Uterus (tissue), 4 donors: ENCODE measurements around the gene SRXN1. TPM values are rescaled to one million over a fixed set of nuclear protein-coding genes. Genes with fewer than 3 reads are reported as not detected.

Experiments used
- DNase-seq, 2 donors: peaks; one replicate each; pipeline ENCODE4 v3.0.0-alpha.2; 2019 to 2020
- H3K27ac ChIP-seq, 2 donors: fragments of 200-600 bp; sonication (generic); 1 replicate in 1 of 2; 2 replicates in 1 of 2; pipeline ENCODE4 v1.5.1; 2016 to 2018
- H3K27me3 ChIP-seq, 2 donors: fragments of 200-600 bp; sonication (generic); one replicate each; pipeline ENCODE4 v1.5.1; 2018 to 2019; ENCODE audit warnings: control low read depth in 1 of 2
- H3K36me3 ChIP-seq, 2 donors: fragments of 200-600 bp; sonication (generic); one replicate each; pipeline ENCODE4 v1.5.1; 2019; ENCODE audit warnings: control low read depth in 1 of 2
- H3K4me1 ChIP-seq, 2 donors: fragments of 200-600 bp; sonication (generic); one replicate each; pipeline ENCODE4 v1.5.1; 2018 to 2019; ENCODE audit warnings: control low read depth in 1 of 2
- H3K4me3 ChIP-seq, 2 donors: fragments of 200-600 bp; sonication (generic); 1 replicate in 1 of 2; 2 replicates in 1 of 2; pipeline ENCODE4 v1.5.1; 2018 to 2019; ENCODE audit warnings: mild to moderate bottlenecking in 1 of 2
- H3K9me3 ChIP-seq, 2 donors: fragments of 200-600 bp; sonication (generic); one replicate each; pipeline ENCODE4 v1.5.1; 2019; ENCODE audit warnings: control low read depth in 1 of 2
- CTCF ChIP-seq, 4 experiments: fragments of 200-600 bp in 2 of 4; fragments of 450-650 bp in 2 of 4; sonication (generic) in 2 of 4; IDR thresholded peaks; one replicate each; pipeline ENCODE4 v1.5.1; 2016 to 2019; ENCODE audit warnings: antibody characterized with exemption in 4 of 4, mild to moderate bottlenecking in 2 of 4, moderate library complexity in 1 of 4
- POLR2A ChIP-seq, 2 donors: fragments of 450-650 bp; IDR thresholded peaks; one replicate each; pipeline ENCODE4 v1.6.1; 2016; ENCODE audit warnings: antibody characterized with exemption in 2 of 2, mild to moderate bottlenecking in 1 of 2, moderate library complexity in 1 of 2
- intact Hi-C: fragments of 100-400 bp; cut with DNase I; formaldehyde crosslinking; loops from one replicate; pipeline ENCODE4 v1.15.1; 2023; ENCODE audit warnings: low total_unique reads
- total RNA-seq, 4 donors: library from RNA; depleted of rRNA in 3 of 4; stranded (reverse); fragments of >200 nt in 3 of 4; gene quantifications; one replicate each; pipeline versions ENCODE4 v1.1.0 to v1.2.4, GENCODE V29; 2014 to 2023
- donor health status: DM: yes; HTN: yes; CAD: no.

SRXN1 gene
- total RNA-seq, 4 donors from 2014 or later: 6.1 to 33.2 (median 16.6) TPM

DNA sequence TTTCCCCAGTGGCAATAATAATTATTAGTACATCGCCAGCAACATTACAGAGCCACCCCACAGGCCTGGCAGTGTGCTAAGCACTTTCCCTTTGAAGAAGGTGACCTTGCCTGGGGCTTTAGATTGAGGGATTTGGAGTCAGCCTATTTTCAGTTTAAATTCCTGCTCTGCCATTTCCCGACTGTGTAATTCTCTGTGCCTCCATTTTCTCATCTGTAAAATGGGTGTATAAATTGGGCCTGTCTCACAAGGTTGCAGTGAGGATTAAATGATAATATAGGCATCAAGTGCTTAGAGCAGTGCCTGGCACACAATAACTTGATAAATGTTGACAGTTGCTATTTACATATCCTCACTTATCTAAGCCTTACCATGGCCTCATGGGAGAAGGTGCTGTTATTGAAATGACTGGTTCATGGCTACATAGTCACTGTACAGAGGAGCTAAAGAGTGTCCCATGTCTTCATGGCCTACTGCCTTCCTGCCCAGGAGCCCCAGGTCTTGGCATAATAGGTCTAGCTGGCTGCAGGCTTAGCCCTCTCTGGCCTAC, 27.7 kb upstream of the SRXN1 start:
- TF ChIP-seq CTCF (IDR thresholded peaks at IDR 0.05) (no peak), POLR2A (IDR thresholded peaks at IDR 0.05) (no peak)
- intact Hi-C loops: no loop called here
- Histone ChIP-seq H3K4me1 (no peaks in the 10 kb centered on the region), H3K27ac (no peak overlapping the region), H3K36me3 (no peaks in the 10 kb centered on the region), H3K9me3 (no peaks in the 10 kb centered on the region), H3K27me3 (peaks cover 2 to 10% of the 10 kb centered on the region in 2 donors), H3K4me3 (no peak overlapping the region)
- DNase-seq: no peak

GRCh38 chr20:677957-678356, 25.0 kb upstream of the SRXN1 start:
- H3K27me3 ChIP-seq: peaks cover 7 to 16% of the 10 kb centered on the region in 2 donors
- H3K27ac ChIP-seq: no peak overlapping the region
- no peak overlapping the region for H3K4me3 ChIP-seq
- no peaks in the 10 kb centered on the region for H3K36me3 ChIP-seq
- no peaks in the 10 kb centered on the region for H3K9me3 ChIP-seq
- intact Hi-C loops: no loop called here
- TF ChIP-seq POLR2A (IDR thresholded peaks at IDR 0.05): no peak
- TF ChIP-seq CTCF (IDR thresholded peaks at IDR 0.05): no peak
- peaks cover 0 to 3% of the 10 kb centered on the region in 2 donors for H3K4me1 ChIP-seq
- DNase-seq: no peak

DNA sequence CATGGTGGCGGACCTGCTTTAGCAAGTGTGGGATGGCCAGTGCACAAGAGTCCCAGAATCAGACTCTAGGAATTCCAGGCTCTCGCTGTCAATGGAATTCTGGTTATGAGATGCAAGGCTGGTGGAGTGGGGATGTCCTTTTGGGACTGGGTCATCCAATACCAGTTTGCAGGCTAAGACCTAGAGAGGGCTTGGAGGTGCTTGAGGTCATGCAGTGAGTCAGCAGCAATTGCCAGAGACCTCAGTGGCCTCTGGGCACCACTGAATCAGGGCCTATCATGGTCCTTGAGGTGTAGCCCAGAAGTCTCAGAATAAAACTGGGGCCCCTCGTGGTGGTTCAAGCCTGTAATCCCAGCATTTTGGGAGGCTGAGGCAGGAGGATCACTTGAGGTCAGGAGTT, 24.0 kb upstream of the SRXN1 start:
- Histone ChIP-seq H3K36me3 (no peaks in the 10 kb centered on the region), H3K4me3 (no peak overlapping the region), H3K27me3 (peaks cover 7 to 20% of the 10 kb centered on the region in 2 donors), H3K27ac (no peak overlapping the region), H3K9me3 (no peaks in the 10 kb centered on the region), H3K4me1 (peaks cover 0 to 3% of the 10 kb centered on the region in 2 donors)
- intact Hi-C loops: no loop called here
- DNase-seq: no peak
- TF ChIP-seq POLR2A (IDR thresholded peaks at IDR 0.05) (no peak), CTCF (IDR thresholded peaks at IDR 0.05) (no peak)

GRCh38 chr20:676315-676937, 23.4 kb upstream of the SRXN1 start:
- Histone ChIP-seq H3K4me1 (peaks cover 0 to 3% of the 10 kb centered on the region in 2 donors), H3K36me3 (no peaks in the 10 kb centered on the region), H3K27ac (no peak overlapping the region), H3K4me3 (no peak overlapping the region), H3K9me3 (no peaks in the 10 kb centered on the region), H3K27me3 (peaks cover 7 to 21% of the 10 kb centered on the region in 2 donors)
- intact Hi-C loops: no loop called here
- no peak for TF ChIP-seq CTCF (IDR thresholded peaks at IDR 0.05)
- no peak for TF ChIP-seq POLR2A (IDR thresholded peaks at IDR 0.05)
- no peak for DNase-seq

DNA sequence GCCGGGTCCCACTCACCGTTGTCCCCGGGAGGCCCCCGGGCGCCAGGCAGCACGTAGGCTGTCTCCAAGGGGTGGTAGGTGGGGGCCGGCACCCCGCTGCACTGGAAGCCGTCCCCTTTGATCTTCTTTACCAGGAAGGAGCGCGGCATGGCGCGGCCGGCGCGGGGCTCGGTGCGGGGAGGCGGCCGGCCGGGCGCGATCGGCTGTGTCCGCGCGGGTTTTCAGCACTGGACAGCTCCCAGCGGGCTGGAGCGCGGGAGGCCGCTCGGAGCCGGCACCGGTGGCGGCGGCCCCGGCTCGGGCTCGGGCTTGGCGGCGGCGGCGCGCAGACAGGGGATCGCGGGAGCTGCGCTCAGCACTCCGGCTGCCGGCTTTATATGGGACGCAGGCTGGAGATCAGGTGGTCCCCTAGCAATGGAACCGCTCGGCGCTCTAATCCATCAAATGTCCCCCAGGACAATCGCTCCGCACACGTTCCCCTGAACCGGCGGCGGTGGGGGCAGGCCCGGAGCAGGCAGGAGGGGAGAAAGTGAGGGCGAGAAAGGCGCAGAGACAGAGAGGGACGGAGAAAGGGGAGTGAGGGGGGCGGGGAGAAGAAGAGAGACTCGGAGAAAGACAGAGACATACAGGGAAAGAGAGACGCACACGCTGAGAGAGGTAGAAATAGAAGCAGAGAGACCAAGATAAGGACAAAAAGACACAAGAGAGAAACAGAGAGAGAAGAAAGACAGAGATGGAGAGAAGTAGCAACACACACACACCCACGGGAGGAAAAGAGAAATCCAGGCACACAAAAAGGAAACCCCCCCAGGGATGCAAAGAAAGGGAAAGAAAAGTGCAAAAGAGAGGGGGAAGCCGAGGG, 22.7 kb upstream of the SRXN1 start, which contains the start of gene SCRT2:
Gene SCRT2, minus strand, starts transcription at position 350 of the 862 bp plus-strand sequence. Its CDS starts 201 bp downstream, at position 149.
- DNase-seq: peak; percentile 56 to 79

More for the DNA sequence above, 22.7 kb upstream of the SRXN1 start, which contains the start of gene SCRT2:
- H3K27me3 ChIP-seq: peaks cover 7 to 24% of the 10 kb centered on the region in 2 donors
- no peak within 1 kb of the TSS for H3K4me3 ChIP-seq
- H3K9me3 ChIP-seq: no peaks in the 10 kb centered on the region
- no peaks in the 10 kb centered on the region for H3K36me3 ChIP-seq
- intact Hi-C loops: no loop called here
- no peak within 1 kb of the TSS for H3K27ac ChIP-seq
- peak in 1 of 4 experiments; percentile 15 for TF ChIP-seq CTCF (IDR thresholded peaks at IDR 0.05)
- no peak for TF ChIP-seq POLR2A (IDR thresholded peaks at IDR 0.05)
- peaks cover 0 to 3% of the 10 kb centered on the region in 2 donors for H3K4me1 ChIP-seq
